GM19035 (cell line): ENCODE measurements around the gene GABPB2.

Experiments
- ATAC-seq: cut with Tn5 transposase; IDR thresholded peaks from one replicate; pipeline ENCODE4 v1.9.1; 2021; ENCODE audit not compliant: unreplicated experiment

The GABPB2 gene

GRCh38 chr1:151158326-151158725, 87.8 kb downstream of the GABPB2 start:
- no peak for ATAC-seq

GRCh38 chr1:151158751-151159251, 88.2 kb downstream of the GABPB2 start:
- no peak for ATAC-seq

- no peak for ATAC-seq
Observed at GRCh38 chr1:151159373-151159772, 88.8 kb downstream of the GABPB2 start.

GRCh38 chr1:151164732-151165280, 94.2 kb downstream of the GABPB2 start:
- ATAC-seq: no peak

GRCh38 chr1:151165281-151165737, 94.7 kb downstream of the GABPB2 start:
- no peak for ATAC-seq

- peak; percentile 90 for ATAC-seq
Observed at GRCh38 chr1:151165738-151166504, 95.4 kb downstream of the GABPB2 start, which contains the start of the genes LYSMD1 and SCNM1. Gene LYSMD1, minus strand, starts transcription at chr1:151165902. Its CDS starts 644 bp downstream, at chr1:151165258. Gene SCNM1, plus strand, starts transcription at chr1:151166144. Its CDS starts 9 bp downstream, at chr1:151166153.

GRCh38 chr1:151166505-151166956, 96.0 kb downstream of the GABPB2 start:
- ATAC-seq: peak; percentile 6

- no peak for ATAC-seq
Observed at GRCh38 chr1:151167116-151167515, 96.6 kb downstream of the GABPB2 start.

GRCh38 chr1:151171190-151171589, 100.6 kb downstream of the GABPB2 start:
- ATAC-seq: no peak
